MM.1S (cell line): ENCODE data around the gene PRKAR2B.

Source experiments
- DNase-seq: peaks from one replicate; pipeline ENCODE4 v3.0.0-alpha.2; 2015
- H2AFZ ChIP-seq: fragments of 300-600 bp; sonication (generic); 2 replicates; pipeline ENCODE4 v1.6.0; 2016; ENCODE audit warnings: antibody characterized with exemption, low read length
- H3F3A ChIP-seq: fragments of 300-600 bp; sonication (generic); 2 replicates; pipeline ENCODE4 v1.6.1; 2016; ENCODE audit warnings: mild to moderate bottlenecking, antibody characterized with exemption, low read length, moderate library complexity, mixed read lengths; ENCODE audit not compliant: insufficient read depth
- H3K27ac ChIP-seq: fragments of 300-600 bp; sonication (generic); 2 replicates; pipeline ENCODE4 v1.5.1; 2016; ENCODE audit warnings: mild to moderate bottlenecking, low read length
- H3K27me3 ChIP-seq: fragments of 300-600 bp; sonication (generic); replicated peaks from 2 replicates; pipeline ENCODE4 v1.6.0; 2016; ENCODE audit warnings: low read length; ENCODE audit not compliant: insufficient read depth
- H3K36me3 ChIP-seq: fragments of 300-600 bp; sonication (generic); replicated peaks from 2 replicates; pipeline ENCODE4 v1.6.1; 2016; ENCODE audit warnings: mild to moderate bottlenecking, low read length, mixed read lengths; ENCODE audit not compliant: insufficient read depth
- H3K4me1 ChIP-seq: fragments of 300-600 bp; sonication (generic); 2 replicates; pipeline ENCODE4 v1.6.1; 2016; ENCODE audit warnings: low read length, mixed read lengths
- H3K4me2 ChIP-seq: fragments of 300-600 bp; sonication (generic); 2 replicates; pipeline ENCODE4 v1.6.0; 2016; ENCODE audit warnings: low read depth, low read length
- H3K4me3 ChIP-seq: fragments of 300-600 bp; sonication (generic); 2 replicates; pipeline ENCODE4 v1.5.1; 2016; ENCODE audit warnings: low read length, mixed read lengths
- H3K79me2 ChIP-seq: fragments of 300-600 bp; sonication (generic); 2 replicates; pipeline ENCODE4 v1.6.1; 2016; ENCODE audit warnings: mixed run types, low read length, mixed read lengths
- H3K9ac ChIP-seq: fragments of 300-600 bp; sonication (generic); 2 replicates; pipeline ENCODE4 v1.6.1; 2016; ENCODE audit warnings: low read length, mixed read lengths
- H3K9me2 ChIP-seq: fragments of 300-600 bp; sonication (generic); replicated peaks from 2 replicates; pipeline ENCODE4 v1.6.1; 2016; ENCODE audit warnings: mild to moderate bottlenecking, low read length, mixed read lengths; ENCODE audit not compliant: insufficient read depth
- H3K9me3 ChIP-seq: fragments of 300-600 bp; sonication (generic); replicated peaks from 2 replicates; pipeline ENCODE4 v1.6.1; 2016; ENCODE audit warnings: mild to moderate bottlenecking, low read length, mixed read lengths; ENCODE audit not compliant: insufficient read depth
- H4K20me1 ChIP-seq: fragments of 300-600 bp; sonication (generic); 2 replicates; pipeline ENCODE4 v1.6.1; 2016; ENCODE audit warnings: mild to moderate bottlenecking, low read length, moderate library complexity, mixed read lengths; ENCODE audit not compliant: insufficient read depth
- EZH2 ChIP-seq: fragments of 300-600 bp; sonication (generic); optimal IDR thresholded peaks from 2 replicates; pipeline ENCODE3; 2017; ENCODE audit warnings: low read depth, mild to moderate bottlenecking, antibody characterized with exemption, low read length, mixed read lengths
- EZH2phosphoT487 ChIP-seq: fragments of 300-600 bp; sonication (generic); IDR thresholded peaks from 2 replicates; pipeline ENCODE4 v1.6.1; 2018; ENCODE audit warnings: antibody characterized with exemption, low read length
- TF ChIP-seq, protein P1 (sequence below): fragments of 300-600 bp; sonication (generic); IDR thresholded peaks from 2 replicates; pipeline ENCODE4 v1.5.1; 2016; ENCODE audit warnings: antibody characterized with exemption, low read length, mixed read lengths

The PRKAR2B gene

DNA sequence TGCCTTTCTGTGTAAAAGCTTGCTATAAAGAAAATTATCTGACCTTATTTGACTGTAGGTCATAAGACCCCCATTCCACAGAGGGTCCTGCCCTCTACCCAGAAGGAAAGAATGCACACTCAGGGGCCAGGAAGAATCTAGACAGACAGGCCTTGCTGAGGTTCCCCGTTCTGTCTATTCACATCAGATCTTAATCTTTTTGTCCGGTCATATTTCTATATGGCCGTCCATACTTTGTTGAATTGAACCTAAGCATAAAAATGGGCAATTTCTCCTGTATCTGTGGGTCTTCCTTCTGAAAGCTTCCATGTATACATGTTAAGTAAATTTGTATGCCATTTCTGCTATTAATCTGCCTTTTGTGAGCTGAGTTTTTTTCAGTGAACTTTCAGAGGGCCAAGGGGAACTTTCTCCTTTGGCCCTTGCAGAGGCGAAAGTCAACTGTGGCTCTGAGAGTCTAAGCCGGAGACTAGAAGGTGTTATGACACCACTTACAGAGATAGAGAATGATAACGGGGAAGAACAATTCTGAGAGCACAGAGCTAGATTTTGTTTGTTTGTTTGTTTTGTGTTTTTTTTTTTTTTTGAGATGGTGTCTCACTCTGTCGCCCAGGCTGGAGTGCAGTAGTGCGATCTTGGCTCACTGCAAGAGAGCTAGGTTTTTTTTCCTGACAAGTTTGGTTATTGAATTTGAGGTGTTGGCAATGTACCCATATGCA lies 11.6 kb upstream of the PRKAR2B start:
- Histone ChIP-seq H3K4me1 (no peaks in the 10 kb centered on the region), H4K20me1 (no peaks in the 10 kb centered on the region), H3K27ac (no peak overlapping the region), H3K27me3 (no peaks in the 10 kb centered on the region), H3K9ac (no peak overlapping the region), H2AFZ (no peak overlapping the region), H3F3A (no peaks in the 10 kb centered on the region), H3K79me2 (no peaks in the 10 kb centered on the region), H3K9me2 (no peaks in the 10 kb centered on the region), H3K4me3 (no peak overlapping the region), H3K36me3 (no peaks in the 10 kb centered on the region), H3K4me2 (no peak overlapping the region), H3K9me3 (no peaks in the 10 kb centered on the region)
- TF ChIP-seq EZH2phosphoT487, result no peak
- TF ChIP-seq, protein P1, sequence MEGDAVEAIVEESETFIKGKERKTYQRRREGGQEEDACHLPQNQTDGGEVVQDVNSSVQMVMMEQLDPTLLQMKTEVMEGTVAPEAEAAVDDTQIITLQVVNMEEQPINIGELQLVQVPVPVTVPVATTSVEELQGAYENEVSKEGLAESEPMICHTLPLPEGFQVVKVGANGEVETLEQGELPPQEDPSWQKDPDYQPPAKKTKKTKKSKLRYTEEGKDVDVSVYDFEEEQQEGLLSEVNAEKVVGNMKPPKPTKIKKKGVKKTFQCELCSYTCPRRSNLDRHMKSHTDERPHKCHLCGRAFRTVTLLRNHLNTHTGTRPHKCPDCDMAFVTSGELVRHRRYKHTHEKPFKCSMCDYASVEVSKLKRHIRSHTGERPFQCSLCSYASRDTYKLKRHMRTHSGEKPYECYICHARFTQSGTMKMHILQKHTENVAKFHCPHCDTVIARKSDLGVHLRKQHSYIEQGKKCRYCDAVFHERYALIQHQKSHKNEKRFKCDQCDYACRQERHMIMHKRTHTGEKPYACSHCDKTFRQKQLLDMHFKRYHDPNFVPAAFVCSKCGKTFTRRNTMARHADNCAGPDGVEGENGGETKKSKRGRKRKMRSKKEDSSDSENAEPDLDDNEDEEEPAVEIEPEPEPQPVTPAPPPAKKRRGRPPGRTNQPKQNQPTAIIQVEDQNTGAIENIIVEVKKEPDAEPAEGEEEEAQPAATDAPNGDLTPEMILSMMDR, result no peak
- TF ChIP-seq EZH2, result no peak
- DNase-seq, result no peak

DNA sequence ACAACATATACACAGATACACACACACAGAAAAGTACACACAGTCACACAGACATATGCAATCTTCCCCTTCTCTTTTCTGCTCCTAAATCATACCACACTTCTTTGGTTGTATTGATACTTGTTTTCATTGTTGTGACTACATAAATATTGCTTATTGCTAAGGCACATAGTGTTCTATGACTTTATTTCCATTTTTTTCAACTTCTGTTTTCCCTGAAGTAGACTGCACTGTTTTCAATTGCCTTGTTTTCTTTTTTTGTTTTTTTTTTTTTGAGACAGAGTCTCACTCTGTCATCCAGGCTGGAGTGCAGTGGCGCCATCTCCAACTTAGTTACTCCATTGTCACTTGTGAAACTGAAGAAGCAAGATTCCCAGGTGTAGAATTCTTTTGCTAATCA lies 10.0 kb upstream of the PRKAR2B start:
- H3K36me3 ChIP-seq, result no peaks in the 10 kb centered on the region
- no peaks in the 10 kb centered on the region for H3K4me1 ChIP-seq
- no peak for DNase-seq
- no peak overlapping the region for H3K9ac ChIP-seq
- no peak overlapping the region for H3K4me2 ChIP-seq
- H2AFZ ChIP-seq, result no peak overlapping the region
- no peaks in the 10 kb centered on the region for H3K9me2 ChIP-seq
- no peaks in the 10 kb centered on the region for H3K79me2 ChIP-seq
- no peaks in the 10 kb centered on the region for H3F3A ChIP-seq
- H3K27me3 ChIP-seq, result no peaks in the 10 kb centered on the region
- no peak overlapping the region for H3K4me3 ChIP-seq
- H4K20me1 ChIP-seq, result no peaks in the 10 kb centered on the region
- no peak for TF ChIP-seq EZH2phosphoT487
- TF ChIP-seq EZH2, result no peak
- TF ChIP-seq, protein P1, result no peak
- no peak overlapping the region for H3K27ac ChIP-seq
- no peaks in the 10 kb centered on the region for H3K9me3 ChIP-seq

DNA sequence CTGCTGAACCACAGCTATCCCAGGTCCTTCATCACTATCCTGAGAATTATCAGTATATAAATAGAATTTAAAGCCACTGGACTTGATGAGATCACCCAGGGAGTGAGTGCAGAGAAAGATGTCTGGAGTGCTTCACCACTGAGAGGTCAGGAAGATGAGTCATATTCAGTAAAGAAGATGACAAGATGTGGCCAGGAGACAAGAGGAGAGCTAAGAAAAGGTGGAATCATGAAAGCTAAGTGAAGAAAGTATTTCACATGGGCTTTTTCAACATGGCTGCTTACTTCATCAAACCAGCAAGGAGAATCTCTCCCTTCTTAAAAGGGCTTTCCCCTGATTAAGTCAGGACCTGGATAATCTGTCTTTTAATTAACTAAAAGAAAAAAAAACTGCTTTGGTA lies 9.1 kb upstream of the PRKAR2B start:
- Histone ChIP-seq H3K9me2 (no peaks in the 10 kb centered on the region), H3K27ac (no peak overlapping the region), H3K4me1 (no peaks in the 10 kb centered on the region), H2AFZ (no peak overlapping the region), H4K20me1 (no peaks in the 10 kb centered on the region), H3K79me2 (no peaks in the 10 kb centered on the region), H3K36me3 (no peaks in the 10 kb centered on the region), H3K9me3 (no peaks in the 10 kb centered on the region), H3K4me2 (no peak overlapping the region), H3K4me3 (no peak overlapping the region), H3K9ac (no peak overlapping the region), H3F3A (no peaks in the 10 kb centered on the region), H3K27me3 (no peaks in the 10 kb centered on the region)
- no peak for DNase-seq
- no peak for TF ChIP-seq EZH2
- TF ChIP-seq, protein P1, result no peak
- no peak for TF ChIP-seq EZH2phosphoT487
